BJ (cell line): ENCODE results near the gene PILRB. TPM values are rescaled to one million over a fixed set of nuclear protein-coding genes. Genes with fewer than 3 reads are reported as not detected.

Experiments
- CTCF ChIA-PET: fragments of 350-600 bp; formaldehyde crosslinking; extraction: SDS; loops from one replicate; lab custom pipeline; 2021; ENCODE audit warnings: antibody characterized with exemption, inconsistent platforms; lab: Yijun Ruan, JAX
- POLR2A ChIA-PET: fragments of 300-600 bp; sonication (Branson Sonifier 250); formaldehyde crosslinking; extraction: SDS; loops from one replicate; lab custom pipeline; 2021; ENCODE audit warnings: antibody characterized with exemption; lab: Charles Lee
- DNase-seq: peaks from one replicate; pipeline ENCODE4 v3.0.0-alpha.2; 2011; ENCODE audit warnings: low read depth
- H3K27me3 ChIP-seq: 2 replicates; pipeline ENCODE4 v1.6.0; 2011; ENCODE audit warnings: low read length; ENCODE audit not compliant: control insufficient read depth, insufficient read depth
- H3K36me3 ChIP-seq: 2 replicates; pipeline ENCODE4 v1.5.1; 2011; ENCODE audit warnings: low read length; ENCODE audit not compliant: control insufficient read depth, insufficient read depth
- H3K4me3 ChIP-seq: 2 replicates; pipeline ENCODE4 v1.5.1; 2011; ENCODE audit warnings: low read depth, mild to moderate bottlenecking, control low read depth, low read length
- CTCF ChIP-seq: IDR thresholded peaks from 2 replicates; pipeline ENCODE4 v1.5.1; 2011; ENCODE audit warnings: low read depth, mild to moderate bottlenecking, control low read depth, inconsistent platforms, low read length, moderate library complexity; ENCODE audit not compliant: insufficient read depth
- polyA plus RNA-seq: library from polyadenylated mRNA; depleted of rRNA; stranded (reverse); fragments of >200 nt; gene quantifications from 2 replicates; pipeline ENCODE4 v1.2.3, GENCODE V29; 2011

The PILRB gene
- polyA plus RNA-seq, 1 experiment = 25.4 TPM

GRCh38 chr7:100400656-100401055, 42.7 kb downstream of the PILRB start:
- peaks cover 4% of the 10 kb centered on the region; the same call in 1 of the 2 replicates for H3K27me3 ChIP-seq
- no peak overlapping the region for H3K4me3 ChIP-seq
- CTCF ChIA-PET = no interaction called here
- POLR2A ChIA-PET = no interaction called here
- TF ChIP-seq CTCF = no peak
- H3K36me3 ChIP-seq = no peaks in the 10 kb centered on the region
- DNase-seq = no peak

- CTCF ChIA-PET = no interaction called here
- H3K4me3 ChIP-seq = no peak overlapping the region
- POLR2A ChIA-PET = no interaction called here
- TF ChIP-seq CTCF = no peak
- peaks cover 4% of the 10 kb centered on the region; the same call in 1 of the 2 replicates for H3K27me3 ChIP-seq
- DNase-seq = no peak
- H3K36me3 ChIP-seq = no peaks in the 10 kb centered on the region
Observed at GRCh38 chr7:100401811-100402210, 43.9 kb downstream of the PILRB start.

GRCh38 chr7:100402241-100402640, 44.3 kb downstream of the PILRB start:
- H3K4me3 ChIP-seq = no peak overlapping the region
- peaks cover 4% of the 10 kb centered on the region; the same call in 1 of the 2 replicates for H3K27me3 ChIP-seq
- no peak for TF ChIP-seq CTCF
- CTCF ChIA-PET = no interaction called here
- DNase-seq = no peak
- POLR2A ChIA-PET = no interaction called here
- no peaks in the 10 kb centered on the region for H3K36me3 ChIP-seq

- no peaks in the 10 kb centered on the region for H3K36me3 ChIP-seq
- no peak overlapping the region for H3K4me3 ChIP-seq
- ChIA-PET POLR2A (no interaction called here), CTCF (interaction anchor here (0.6 to 3.7 kb wide), 15 partner anchors 9 to 281 kb away, joined by 3 to 21 read pairs (median 7); no protein-coding TSS in a partner anchor)
- no peak for DNase-seq
- TF ChIP-seq CTCF = no peak
- H3K27me3 ChIP-seq = peaks cover 3% of the 10 kb centered on the region; the same call in 1 of the 2 replicates
Observed at GRCh38 chr7:100406767-100407166, 48.9 kb downstream of the PILRB start.

GRCh38 chr7:100407285-100408180, 49.6 kb downstream of the PILRB start:
- ChIA-PET CTCF (interaction anchor here (0.6 to 3.7 kb wide), 19 partner anchors 8 to 282 kb away, joined by 3 to 21 read pairs (median 7); partner anchors contain the start of gene ZCWPW1), POLR2A (interaction anchor here (0.5 to 0.6 kb wide), 4 partner anchors 21 to 470 kb away, joined by 3 to 4 read pairs (median 3); partner anchors contain the start of genes MEPCE and ZCWPW1)

More at GRCh38 chr7:100407285-100408180, 49.6 kb downstream of the PILRB start:
- DNase-seq = peak; percentile 31
- peak; percentile 77 for TF ChIP-seq CTCF
- Histone ChIP-seq H3K4me3 (no peak overlapping the region), H3K36me3 (no peaks in the 10 kb centered on the region), H3K27me3 (peaks cover 3% of the 10 kb centered on the region; the same call in 1 of the 2 replicates)
